ENCODE data around the gene GUCD1. TPM values are rescaled to one million over a fixed set of nuclear protein-coding genes. Genes with fewer than 3 reads are reported as not detected.

Gene GUCD1
- total and polyA plus RNA-seq, 2 experiments from 2014 or later: 37.2 to 125 TPM

GRCh38 chr22:24589518-24590030 is 34.6 kb upstream of the GUCD1 start:
- Histone ChIP-seq H3K9me3 (ENCODE audit: low read depth) (no peaks in the 10 kb centered on the region), H3K9ac (no peak overlapping the region), H3K27ac (no peak overlapping the region), H3K79me2 (ENCODE audit: insufficient read depth) (no peaks in the 10 kb centered on the region), H2AFZ (no peak overlapping the region), H3K4me1 (ENCODE audit: insufficient read depth) (peaks cover 3% of the 10 kb centered on the region; the same call in 1 of the 2 replicates), H3K27me3 (replicated peaks; ENCODE audit: insufficient read depth) (no peaks in the 10 kb centered on the region), H3K36me3 (ENCODE audit: low read depth) (no peaks in the 10 kb centered on the region), H3F3A (ENCODE audit: insufficient read depth) (no peaks in the 10 kb centered on the region), H3K9me2 (ENCODE audit: insufficient read depth) (no peaks in the 10 kb centered on the region), H3K4me2 (ENCODE audit: unreplicated experiment) (no peak overlapping the region), H4K20me1 (ENCODE audit: insufficient read depth) (no peaks in the 10 kb centered on the region), H3K4me3 (no peak overlapping the region)
- no peak for TF ChIP-seq EZH2 (IDR thresholded peaks at IDR 0.05; ENCODE audit: insufficient read depth, poor library complexity, severe bottlenecking)
- no peak for TF ChIP-seq EZH2phosphoT487 (IDR thresholded peaks at IDR 0.05; ENCODE audit: insufficient read depth, low read depth)
- in situ Hi-C loops (cut with MboI): no loop called here
- DNase-seq: no peak
- 94 to 96% methylated on average over 5 to 6 of the region's 7 CpGs for WGBS, 2 experiments (ENCODE audit: low coverage in 1 of 2, low lambda C conversion rate in 2 of 2, missing lambda C conversion rate in 2 of 2)

- 95 to 99% methylated on average over 21 of the region's 21 CpGs for WGBS, 2 experiments (ENCODE audit: low coverage in 1 of 2, low lambda C conversion rate in 2 of 2, missing lambda C conversion rate in 2 of 2)
- no peaks in the 10 kb centered on the region for H3K79me2 ChIP-seq (ENCODE audit: insufficient read depth)
- no peaks in the 10 kb centered on the region for H4K20me1 ChIP-seq (ENCODE audit: insufficient read depth)
- H3K9me2 ChIP-seq (ENCODE audit: insufficient read depth): no peaks in the 10 kb centered on the region
- no peaks in the 10 kb centered on the region for H3K27me3 ChIP-seq (replicated peaks; ENCODE audit: insufficient read depth)
- no peaks in the 10 kb centered on the region for H3K9me3 ChIP-seq (ENCODE audit: low read depth)
- in situ Hi-C loops (cut with MboI): no loop called here
- no peak overlapping the region for H3K27ac ChIP-seq
- DNase-seq: no peak
- no peak overlapping the region for H3K4me2 ChIP-seq (ENCODE audit: unreplicated experiment)
- no peak for TF ChIP-seq EZH2phosphoT487 (IDR thresholded peaks at IDR 0.05; ENCODE audit: insufficient read depth, low read depth)
- no peak for TF ChIP-seq EZH2 (IDR thresholded peaks at IDR 0.05; ENCODE audit: insufficient read depth, poor library complexity, severe bottlenecking)
- peaks cover 5% of the 10 kb centered on the region; the same call in 1 of the 2 replicates for H3K4me1 ChIP-seq (ENCODE audit: insufficient read depth)
- H3K36me3 ChIP-seq (ENCODE audit: low read depth): no peaks in the 10 kb centered on the region
- H3K9ac ChIP-seq: no peak overlapping the region
- H3K4me3 ChIP-seq: no peak overlapping the region
- no peak overlapping the region for H2AFZ ChIP-seq
- H3F3A ChIP-seq (ENCODE audit: insufficient read depth): no peaks in the 10 kb centered on the region
These were observed 34.0 kb upstream of the GUCD1 start for GRCh38 chr22:24588757-24589481.

- no peak overlapping the region for H3K27ac ChIP-seq
- no peaks in the 10 kb centered on the region for H4K20me1 ChIP-seq (ENCODE audit: insufficient read depth)
- no peaks in the 10 kb centered on the region for H3K9me2 ChIP-seq (ENCODE audit: insufficient read depth)
- peaks cover 8% of the 10 kb centered on the region; the same call in 1 of the 2 replicates for H3K4me1 ChIP-seq (ENCODE audit: insufficient read depth)
- in situ Hi-C loops (cut with MboI): no loop called here
- H3K4me2 ChIP-seq (ENCODE audit: unreplicated experiment): no peak overlapping the region
- no peak overlapping the region for H2AFZ ChIP-seq
- H3F3A ChIP-seq (ENCODE audit: insufficient read depth): no peaks in the 10 kb centered on the region
- no peak for DNase-seq
- no peaks in the 10 kb centered on the region for H3K36me3 ChIP-seq (ENCODE audit: low read depth)
- no peak overlapping the region for H3K4me3 ChIP-seq
- no peaks in the 10 kb centered on the region for H3K27me3 ChIP-seq (replicated peaks; ENCODE audit: insufficient read depth)
- H3K9ac ChIP-seq: no peak overlapping the region
- no peaks in the 10 kb centered on the region for H3K79me2 ChIP-seq (ENCODE audit: insufficient read depth)
- no peaks in the 10 kb centered on the region for H3K9me3 ChIP-seq (ENCODE audit: low read depth)
- WGBS, 2 experiments (ENCODE audit: low coverage in 1 of 2, low lambda C conversion rate in 2 of 2, missing lambda C conversion rate in 2 of 2): 79 to 81% methylated on average over 12 to 13 of the region's 13 CpGs
- TF ChIP-seq EZH2phosphoT487 (IDR thresholded peaks at IDR 0.05; ENCODE audit: insufficient read depth, low read depth) (no peak), EZH2 (IDR thresholded peaks at IDR 0.05; ENCODE audit: insufficient read depth, poor library complexity, severe bottlenecking) (no peak)
These were observed 33.4 kb upstream of the GUCD1 start for GRCh38 chr22:24588381-24588756.

GRCh38 chr22:24587948-24588347 is 33.0 kb upstream of the GUCD1 start:
- Histone ChIP-seq H3K27me3 (replicated peaks; ENCODE audit: insufficient read depth) (no peaks in the 10 kb centered on the region), H4K20me1 (ENCODE audit: insufficient read depth) (no peaks in the 10 kb centered on the region)
- TF ChIP-seq EZH2 (IDR thresholded peaks at IDR 0.05; ENCODE audit: insufficient read depth, poor library complexity, severe bottlenecking) (no peak), EZH2phosphoT487 (IDR thresholded peaks at IDR 0.05; ENCODE audit: insufficient read depth, low read depth) (no peak)

More at GRCh38 chr22:24587948-24588347, 33.0 kb upstream of the GUCD1 start:
- no peak overlapping the region for H3K4me2 ChIP-seq (ENCODE audit: unreplicated experiment)
- in situ Hi-C loops (cut with MboI): no loop called here
- no peak overlapping the region for H3K4me3 ChIP-seq
- no peaks in the 10 kb centered on the region for H3K36me3 ChIP-seq (ENCODE audit: low read depth)
- WGBS, 2 experiments (ENCODE audit: low coverage in 1 of 2, low lambda C conversion rate in 2 of 2, missing lambda C conversion rate in 2 of 2): 87 to 88% methylated on average over 7 to 8 of the region's 8 CpGs
- H3K4me1 ChIP-seq (ENCODE audit: insufficient read depth): 0 out of 2 replicates have a peak, but pooled peaks cover 6% of the 10 kb centered on the region
- DNase-seq: no peak
- no peak overlapping the region for H3K9ac ChIP-seq
- no peak overlapping the region for H2AFZ ChIP-seq
- H3K79me2 ChIP-seq (ENCODE audit: insufficient read depth): no peaks in the 10 kb centered on the region
- H3K9me3 ChIP-seq (ENCODE audit: low read depth): no peaks in the 10 kb centered on the region
- H3K27ac ChIP-seq: no peak overlapping the region
- no peaks in the 10 kb centered on the region for H3F3A ChIP-seq (ENCODE audit: insufficient read depth)
- H3K9me2 ChIP-seq (ENCODE audit: insufficient read depth): no peaks in the 10 kb centered on the region

All from GM23248 (cell line).